ENCODE results near the gene SDF2.

SDF2 gene

GRCh38 chr17:28598799-28599310 is 62.9 kb downstream of the SDF2 start, which contains the start of gene SPAG5:
SPAG5 (minus strand) TSS chr17:28599025; CDS start chr17:28598946, 79 bp downstream.
- Mint-ChIP-seq H3K4me3 (peak within 1 kb of the TSS; percentile 91), H3K9me3 (no peaks in the 10 kb centered on the region), H3K4me1 (ENCODE audit: low read depth) (peaks cover 23% of the 10 kb centered on the region), H3K27me3 (no peaks in the 10 kb centered on the region), H3K27ac (peak within 1 kb of the TSS; percentile 94), H3K36me3 (ENCODE audit: low read depth) (peaks cover 48% of the 10 kb centered on the region)
- DNase-seq = peak; percentile 95

GRCh38 chr17:28598389-28598788 is 63.3 kb downstream of the SDF2 start:
- Mint-ChIP-seq H3K4me3 (peak overlapping the region; percentile 91), H3K27ac (peak overlapping the region; percentile 94), H3K9me3 (no peaks in the 10 kb centered on the region), H3K4me1 (ENCODE audit: low read depth) (peaks cover 23% of the 10 kb centered on the region), H3K36me3 (ENCODE audit: low read depth) (peaks cover 46% of the 10 kb centered on the region), H3K27me3 (no peaks in the 10 kb centered on the region)
- DNase-seq = no peak

Measured in activated T-cell treated with anti-CD3 and anti-CD28 coated beads, Interleukin-2, amount 50 U/mL, for 24 hours (primary cell).